Neural progenitor cell (in vitro differentiated cells): ENCODE results near the gene ZC2HC1C.

Experiments used
- CTCF ChIP-seq: fragments of 200-600 bp; sonication (generic); IDR thresholded peaks from 2 replicates; pipeline ENCODE4 v1.5.1; 2017; ENCODE audit warnings: antibody characterized with exemption, mild to moderate bottlenecking
- EZH2 ChIP-seq: fragments of 200-600 bp; sonication (generic); IDR thresholded peaks from 2 replicates; pipeline ENCODE4 v1.6.1; 2017; ENCODE audit warnings: antibody characterized with exemption, mild to moderate bottlenecking, moderate library complexity

GRCh38 chr14:75060420-75060819, 9.0 kb upstream of the ZC2HC1C start:
- TF ChIP-seq CTCF = no peak
- no peak for TF ChIP-seq EZH2
